Measurements from ENCODE around the gene NPLOC4.

Gene NPLOC4

DNA sequence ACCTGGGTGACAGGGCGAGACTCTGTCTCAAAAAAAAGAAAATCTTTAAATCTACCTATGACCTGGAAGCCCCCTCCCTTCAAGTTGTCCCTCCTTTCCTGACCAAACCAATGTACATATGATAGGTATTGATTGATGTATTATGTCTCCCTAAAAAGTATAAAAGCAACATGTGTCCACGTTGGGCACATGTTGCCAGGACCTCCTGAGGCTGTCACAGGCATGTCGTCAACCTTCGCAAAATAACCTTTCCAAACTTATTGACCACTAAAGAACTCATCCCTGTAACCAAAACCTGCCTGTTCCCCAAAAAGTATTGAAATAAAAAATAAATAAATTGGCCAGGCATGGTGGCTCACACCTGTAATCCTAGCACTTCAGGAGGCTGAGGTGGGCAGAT lies 25.1 kb upstream of the NPLOC4 start:
- DNase-seq (ENCODE audit: low read depth) = no peak

- DNase-seq (ENCODE audit: low read depth) = no peak
Observed at GRCh38 chr17:81660441-81660840, 23.5 kb upstream of the NPLOC4 start.

DNA sequence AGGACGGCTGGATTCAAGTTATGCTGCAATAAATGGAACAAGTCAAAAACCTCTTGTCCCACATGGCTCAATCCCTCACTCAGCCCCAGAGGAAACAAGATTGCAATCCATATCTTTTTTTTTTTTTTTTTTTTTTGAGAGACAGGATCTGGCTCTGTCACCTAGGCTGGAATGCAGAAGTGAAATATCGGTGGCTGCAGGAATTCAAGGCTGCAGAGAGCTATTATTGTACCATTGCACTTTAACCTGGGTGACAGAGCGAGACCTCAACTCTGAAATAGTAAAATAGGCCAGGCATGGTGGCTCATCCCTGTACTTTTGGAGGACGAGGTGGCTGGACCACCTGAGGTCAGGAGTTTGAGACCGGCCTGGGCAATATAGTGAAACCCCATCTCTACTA lies 22.1 kb upstream of the NPLOC4 start:
- no peak for DNase-seq (ENCODE audit: low read depth)

- no peak for DNase-seq (ENCODE audit: low read depth)
Observed at GRCh38 chr17:81656835-81657234, 19.9 kb upstream of the NPLOC4 start.

DNA sequence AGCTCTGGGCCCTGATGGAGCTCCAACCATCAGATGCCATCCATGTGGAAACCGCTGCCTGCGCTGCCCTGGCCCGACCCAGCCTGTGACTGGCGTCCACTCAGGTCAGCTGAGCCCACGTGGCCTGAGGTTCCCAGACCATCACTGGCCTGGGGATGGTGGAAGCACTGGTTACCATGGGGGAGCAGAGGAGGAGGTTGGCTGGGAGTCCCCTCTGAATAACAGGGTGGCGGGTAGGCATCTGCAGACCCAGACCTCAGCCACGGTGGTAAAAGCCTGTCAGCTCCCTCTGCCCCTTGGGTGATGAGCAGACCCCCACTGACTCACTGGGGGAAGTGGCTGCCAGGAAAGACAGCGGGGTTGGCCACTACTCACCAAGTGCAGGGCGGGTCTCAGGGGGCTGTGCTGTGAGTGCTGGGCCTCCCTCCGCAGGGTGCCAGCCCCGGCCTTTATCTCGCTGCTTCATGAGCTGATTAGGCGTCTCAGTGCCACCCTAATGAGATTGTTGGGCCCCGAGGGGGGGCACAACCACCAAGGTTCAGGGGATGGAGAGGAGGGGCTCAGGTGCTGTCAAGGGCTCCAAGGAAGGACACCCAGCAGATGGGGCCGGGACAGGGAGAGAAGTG lies 19.3 kb upstream of the NPLOC4 start, which contains the start of gene PDE6G:
Gene PDE6G, minus strand, starts transcription at position 425 of the 626 bp plus-strand sequence. CDS start 3,237 bp downstream, outside the sequence.
- DNase-seq (ENCODE audit: low read depth) = no peak

DNA sequence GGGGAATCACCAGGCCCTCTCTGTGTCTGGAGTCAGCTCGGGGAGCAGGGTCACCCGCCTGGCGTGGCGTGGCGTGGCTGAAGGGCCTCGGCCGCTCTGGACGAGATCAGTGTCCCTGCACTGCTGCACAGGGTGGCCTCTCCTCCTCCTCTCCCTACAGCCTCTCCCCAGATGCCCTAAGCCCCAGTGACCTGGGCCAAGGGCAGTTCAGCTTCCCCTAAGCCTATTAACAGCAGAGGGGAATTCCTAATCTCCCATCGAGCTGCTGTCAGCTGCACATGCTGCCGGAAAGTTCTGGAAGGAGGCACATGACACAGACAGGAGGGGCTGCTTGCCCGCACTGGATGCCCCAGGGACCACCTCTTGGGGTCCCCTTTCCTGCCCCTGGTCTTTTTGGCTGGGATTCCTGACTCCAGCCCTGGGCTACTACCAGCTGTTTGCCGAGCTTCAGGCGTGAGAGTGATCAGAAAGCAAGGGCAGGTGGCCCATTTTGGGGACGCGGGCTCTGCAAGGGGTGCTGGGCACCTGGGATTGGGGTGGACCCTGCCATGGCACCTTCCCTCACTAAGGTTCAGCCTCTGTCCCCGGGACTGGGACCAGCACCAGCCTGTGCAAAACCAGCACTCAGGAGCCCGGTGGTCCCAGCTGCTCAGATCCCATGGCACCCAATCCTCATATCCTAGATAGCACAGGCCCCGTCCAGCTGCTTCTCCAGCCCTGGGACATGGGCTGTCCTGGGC lies 18.6 kb upstream of the NPLOC4 start:
- DNase-seq (ENCODE audit: low read depth) = no peak

- DNase-seq (ENCODE audit: low read depth) = no peak
Observed at GRCh38 chr17:81652906-81653771, 16.2 kb upstream of the NPLOC4 start.

DNA sequence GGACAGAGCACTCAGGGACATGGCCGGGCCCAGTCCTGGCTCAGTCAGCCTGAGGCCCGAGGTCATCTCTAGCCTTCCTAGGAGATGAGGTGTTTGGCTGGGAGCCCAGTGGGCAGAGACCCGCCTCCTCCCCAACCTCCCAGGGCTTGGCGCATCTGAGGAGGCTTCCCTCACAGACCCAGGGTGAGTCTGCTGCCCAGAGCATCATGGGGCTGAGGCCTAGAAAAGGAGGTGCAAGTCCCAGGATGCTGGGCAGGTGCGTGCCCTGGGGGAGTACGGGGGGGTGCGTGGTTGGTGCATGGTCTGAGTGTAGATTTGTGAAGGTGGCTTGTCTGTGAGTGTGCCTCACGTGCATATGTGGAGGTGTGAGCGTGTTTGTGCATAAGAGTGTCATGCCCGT lies 14.8 kb upstream of the NPLOC4 start:
- peak; percentile 95 for DNase-seq (ENCODE audit: low read depth)

- DNase-seq (ENCODE audit: low read depth) = no peak
Observed at GRCh38 chr17:81650951-81651350, 14.0 kb upstream of the NPLOC4 start.

DNA sequence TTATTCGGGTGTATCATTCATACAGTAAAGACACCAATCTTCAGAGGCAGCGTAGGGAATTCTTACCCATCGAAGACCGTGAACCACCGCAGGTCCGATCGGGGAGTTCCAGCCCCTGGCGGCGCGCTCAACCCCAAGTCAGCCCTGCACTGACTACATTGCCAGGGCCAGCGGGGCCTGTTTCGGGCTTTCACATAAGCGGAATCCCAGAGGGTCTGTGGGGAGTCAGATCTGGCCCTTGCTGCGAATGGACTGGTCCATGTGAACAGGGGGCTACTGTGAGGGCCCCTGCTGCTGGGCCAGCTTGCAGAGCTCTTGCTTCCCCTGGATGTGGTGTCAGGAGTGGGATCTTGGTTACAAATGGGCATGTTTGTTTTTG lies 11.8 kb upstream of the NPLOC4 start:
- no peak for DNase-seq (ENCODE audit: low read depth)

- DNase-seq (ENCODE audit: low read depth) = no peak
Observed at GRCh38 chr17:81648013-81648706, 11.2 kb upstream of the NPLOC4 start.

DNA sequence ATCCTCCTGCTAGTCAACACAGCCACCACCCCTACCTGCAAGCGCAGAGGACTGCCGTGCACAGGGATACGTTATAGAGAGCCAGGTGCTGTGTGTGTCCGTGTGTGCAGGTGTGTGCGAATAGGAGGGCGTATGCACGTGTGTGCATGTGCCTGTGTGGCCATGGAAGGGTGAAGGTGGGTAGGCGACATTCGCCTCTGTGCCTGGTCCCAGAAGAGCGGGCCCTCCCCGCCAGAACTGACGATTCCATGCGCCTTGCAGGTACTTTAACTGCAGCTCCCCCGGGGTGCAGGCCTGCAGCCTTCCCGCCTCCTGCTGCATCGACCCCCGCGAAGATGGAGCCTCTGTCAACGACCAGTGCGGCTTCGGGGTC lies 10.7 kb upstream of the NPLOC4 start:
- no peak for DNase-seq (ENCODE audit: low read depth)

- DNase-seq (ENCODE audit: low read depth) = no peak
Observed at GRCh38 chr17:81646869-81647600, 10.1 kb upstream of the NPLOC4 start.

GRCh38 chr17:81644976-81645952 lies 8.4 kb upstream of the NPLOC4 start:
- no peak for DNase-seq (ENCODE audit: low read depth)

DNA sequence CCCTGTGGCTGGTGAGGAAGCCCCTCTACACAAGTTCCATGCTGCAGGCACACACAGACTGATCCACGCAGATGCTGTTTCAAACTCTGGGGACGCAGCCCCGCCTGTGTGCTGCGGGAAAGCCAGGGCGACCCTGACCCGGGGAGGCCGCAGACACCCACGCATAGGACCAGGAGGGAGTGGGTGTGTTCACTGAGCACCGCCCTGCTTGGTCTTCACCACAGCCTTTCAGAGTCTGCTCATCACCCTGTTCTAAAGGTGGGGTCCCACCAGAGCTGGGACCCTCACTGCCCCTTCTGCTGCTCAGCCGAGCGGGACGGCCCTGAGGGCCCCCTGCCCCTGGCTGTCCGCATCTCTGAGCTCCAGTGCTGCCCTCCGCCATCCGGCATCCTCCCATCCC lies 7.6 kb upstream of the NPLOC4 start:
- no peak for DNase-seq (ENCODE audit: low read depth)

DNA sequence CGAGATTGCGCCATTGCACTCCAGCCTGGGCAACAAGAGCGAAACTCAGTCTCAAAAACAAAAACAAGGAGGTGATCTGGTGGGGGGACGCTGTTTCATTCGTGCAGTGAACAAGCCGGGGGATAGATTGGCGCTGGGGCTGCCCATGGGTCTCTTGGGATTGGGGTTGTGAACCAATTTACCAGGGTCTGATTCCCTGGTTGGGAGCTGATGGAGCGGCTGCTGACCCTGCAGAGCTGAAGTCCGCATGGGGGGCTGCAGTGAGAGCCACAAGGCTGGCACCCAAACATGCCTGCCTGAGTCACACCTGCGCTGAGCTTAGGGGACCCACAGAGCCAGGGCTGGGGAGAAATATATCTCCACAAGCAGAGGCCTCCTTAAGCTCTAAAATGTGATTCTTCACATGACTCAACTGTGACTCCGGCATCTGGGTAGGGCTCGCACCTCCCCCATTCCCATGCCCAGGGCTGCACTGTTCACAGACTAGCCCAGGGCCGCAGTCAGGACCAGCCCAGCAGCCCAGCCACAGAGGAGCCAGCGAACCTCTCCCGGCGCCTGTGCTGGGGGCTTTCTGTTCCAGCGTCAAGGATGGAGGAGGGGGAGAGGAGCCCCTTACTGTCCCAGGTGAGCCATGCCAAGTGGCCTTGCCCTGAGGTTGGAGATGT lies 5.0 kb upstream of the NPLOC4 start:
- DNase-seq (ENCODE audit: low read depth) = peak; percentile 73

DNA sequence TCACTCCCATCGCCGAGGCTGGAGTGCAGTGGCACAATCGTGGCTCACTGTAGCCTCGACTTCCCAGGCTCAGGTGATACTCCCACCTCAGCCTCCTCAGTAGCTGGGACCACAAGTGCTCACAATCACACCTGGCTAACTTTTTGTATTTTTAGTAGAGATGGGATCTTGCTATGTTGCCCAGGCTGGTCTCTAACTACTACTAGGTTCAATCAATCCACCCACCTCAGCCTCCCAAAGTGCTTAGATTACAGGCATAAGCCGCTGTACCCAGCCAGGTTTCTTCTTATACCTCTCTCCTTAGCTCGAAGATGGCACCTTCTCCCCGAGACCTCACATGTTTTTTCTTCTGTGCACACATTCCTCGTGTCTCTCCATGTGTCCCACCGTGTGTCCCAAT lies 3.1 kb upstream of the NPLOC4 start:
- no peak for DNase-seq (ENCODE audit: low read depth)

DNA sequence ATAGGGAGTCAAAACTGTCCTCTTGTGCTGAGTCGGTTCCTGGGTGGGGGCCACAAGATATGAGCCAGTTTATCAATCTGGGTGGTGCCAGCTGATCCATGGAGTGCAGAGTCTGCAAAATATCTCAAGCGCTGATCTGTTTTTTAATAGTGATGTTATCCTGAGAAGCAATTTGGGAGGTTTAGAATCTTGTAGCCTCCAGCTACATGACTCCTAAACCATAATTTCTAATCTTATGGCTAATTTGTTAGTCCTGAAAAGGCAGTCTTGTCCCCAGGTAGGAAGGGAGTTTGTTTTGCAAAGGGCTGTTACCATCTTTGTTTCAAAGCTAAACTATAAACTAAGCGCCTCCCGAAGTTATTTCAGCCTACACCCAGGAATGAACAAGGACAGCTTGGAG lies 1.8 kb upstream of the NPLOC4 start:
- DNase-seq (ENCODE audit: low read depth) = no peak

GRCh38 chr17:81635973-81636504 lies 873 bp downstream of the NPLOC4 start:
- DNase-seq (ENCODE audit: low read depth) = peak; percentile 70

- DNase-seq (ENCODE audit: low read depth) = no peak
Observed at GRCh38 chr17:81635431-81635830, 1.5 kb downstream of the NPLOC4 start.
